Eye (tissue), 1 donor: ENCODE measurements around the gene ITGB3.
"Not testable (repeated sequence)": the region's sequence is repeated elsewhere in the genome, so short reads cannot be mapped to it uniquely, and the experiment has no call there.

Experiments used
- DNase-seq: peaks from one replicate; pipeline ENCODE4 v3.0.0-alpha.2; 2015

Gene ITGB3

GRCh38 chr17:47223460-47223859 lies 30.2 kb upstream of the ITGB3 start:
- no peak for DNase-seq

- DNase-seq = not testable (repeated sequence)
Measured at GRCh38 chr17:47224077-47224476, 29.6 kb upstream of the ITGB3 start.

- no peak for DNase-seq
Measured at GRCh38 chr17:47224966-47225365, 28.7 kb upstream of the ITGB3 start.

GRCh38 chr17:47225436-47225858 lies 28.2 kb upstream of the ITGB3 start:
- DNase-seq = no peak

- no peak for DNase-seq
Measured at GRCh38 chr17:47225911-47226688, 27.5 kb upstream of the ITGB3 start.

- DNase-seq = no peak
Measured at GRCh38 chr17:47227862-47228261, 25.8 kb upstream of the ITGB3 start.

- peak; percentile 93 for DNase-seq
Measured at GRCh38 chr17:47229535-47230443, 23.8 kb upstream of the ITGB3 start.

- DNase-seq = no peak
Measured at GRCh38 chr17:47230864-47231263, 22.8 kb upstream of the ITGB3 start.

- no peak for DNase-seq
Measured at GRCh38 chr17:47231334-47231733, 22.3 kb upstream of the ITGB3 start.

GRCh38 chr17:47231866-47232265 lies 21.8 kb upstream of the ITGB3 start:
- no peak for DNase-seq

GRCh38 chr17:47232465-47232864 lies 21.2 kb upstream of the ITGB3 start:
- DNase-seq = no peak

GRCh38 chr17:47235506-47235905 lies 18.1 kb upstream of the ITGB3 start:
- DNase-seq = no peak

GRCh38 chr17:47235923-47236322 lies 17.7 kb upstream of the ITGB3 start:
- DNase-seq = no peak

- no peak for DNase-seq
Measured at GRCh38 chr17:47237841-47238240, 15.8 kb upstream of the ITGB3 start.

- DNase-seq = no peak
Measured at GRCh38 chr17:47238321-47239010, 15.2 kb upstream of the ITGB3 start.

- DNase-seq = no peak
Measured at GRCh38 chr17:47239619-47239966, 14.0 kb upstream of the ITGB3 start.

GRCh38 chr17:47239967-47240651 lies 13.5 kb upstream of the ITGB3 start:
- peak; percentile 56 for DNase-seq

- DNase-seq = no peak
Measured at GRCh38 chr17:47240806-47241205, 12.8 kb upstream of the ITGB3 start.

- DNase-seq = no peak
Measured at GRCh38 chr17:47242648-47243047, 11.0 kb upstream of the ITGB3 start.

- DNase-seq = no peak
Measured at GRCh38 chr17:47243737-47244598, 9.7 kb upstream of the ITGB3 start.

- no peak for DNase-seq
Measured at GRCh38 chr17:47244697-47245096, 8.9 kb upstream of the ITGB3 start.

- no peak for DNase-seq
Measured at GRCh38 chr17:47246120-47246519, 7.5 kb upstream of the ITGB3 start.
